ELF-1 (cell line): ENCODE results near the gene LRRC8A.
"Not testable (repeated sequence)": the region's sequence is repeated elsewhere in the genome, so short reads cannot be mapped to it uniquely, and the experiment has no call there.

ENCODE experiments used
- DNase-seq: peaks from one replicate; pipeline ENCODE4 v3.0.0-alpha.2; 2016; ENCODE audit warnings: low read depth, low spot score

Gene LRRC8A

GRCh38 chr9:128881884-128882676 is at the start of gene LRRC8A, which contains the start of gene KYAT1:
Gene LRRC8A, plus strand, starts transcription at chr9:128882133. Its CDS starts 25,032 bp downstream, at chr9:128907165.
Gene KYAT1, minus strand, starts transcription at chr9:128881950. Its CDS starts 36,545 bp downstream, at chr9:128845405.
- DNase-seq = peak; percentile 97

- no peak for DNase-seq
These were observed 48.2 kb upstream of the LRRC8A start for GRCh38 chr9:128833696-128834095.

GRCh38 chr9:128835246-128836210 is 46.4 kb upstream of the LRRC8A start:
- DNase-seq = no peak

GRCh38 chr9:128836509-128837145 is 45.3 kb upstream of the LRRC8A start:
- DNase-seq = no peak

- DNase-seq = peak; percentile 76
These were observed 43.6 kb upstream of the LRRC8A start for GRCh38 chr9:128838338-128838737.

GRCh38 chr9:128840524-128840923 is 41.4 kb upstream of the LRRC8A start:
- DNase-seq = no peak

GRCh38 chr9:128841694-128842492 is 40.0 kb upstream of the LRRC8A start:
- DNase-seq = no peak

- DNase-seq = not testable (repeated sequence)
These were observed 38.8 kb upstream of the LRRC8A start for GRCh38 chr9:128843171-128843570.

GRCh38 chr9:128845186-128845931 is 36.6 kb upstream of the LRRC8A start:
- DNase-seq = peak; percentile 89

GRCh38 chr9:128846680-128847030 is 35.3 kb upstream of the LRRC8A start:
- DNase-seq = no peak

GRCh38 chr9:128847803-128848202 is 34.1 kb upstream of the LRRC8A start:
- DNase-seq = no peak

- not testable (repeated sequence) for DNase-seq
These were observed 30.9 kb upstream of the LRRC8A start for GRCh38 chr9:128851024-128851423.

- DNase-seq = not testable (repeated sequence)
These were observed 29.9 kb upstream of the LRRC8A start for GRCh38 chr9:128851779-128852600.

- DNase-seq = not testable (repeated sequence)
These were observed 29.3 kb upstream of the LRRC8A start for GRCh38 chr9:128852646-128853045.

- not testable (repeated sequence) for DNase-seq
These were observed 27.5 kb upstream of the LRRC8A start for GRCh38 chr9:128854454-128854853.

- not testable (repeated sequence) for DNase-seq
These were observed 23.5 kb upstream of the LRRC8A start for GRCh38 chr9:128858476-128858875.

- no peak for DNase-seq
These were observed 21.0 kb upstream of the LRRC8A start for GRCh38 chr9:128860937-128861336.

GRCh38 chr9:128861501-128861900 is 20.4 kb upstream of the LRRC8A start:
- DNase-seq = no peak

GRCh38 chr9:128862401-128862851 is 19.5 kb upstream of the LRRC8A start:
- no peak for DNase-seq
